Keratinocyte (primary cell): ENCODE results near the gene LRRTM2. TPM values are rescaled to one million over a fixed set of nuclear protein-coding genes. Genes with fewer than 3 reads are reported as not detected.

Source experiments
- DNase-seq: peaks from one replicate; pipeline ENCODE4 v3.0.0-alpha.2; 2011; ENCODE audit warnings: low read depth, missing footprints, low spot score
- FAIRE-seq: peaks from 2 replicates; lab custom pipeline; 2011; peaks lifted over from hg19 to GRCh38; lab: Jason Lieb, UNC
- H2AFZ ChIP-seq: 2 replicates; pipeline ENCODE4 v1.6.0; 2012; ENCODE audit warnings: low read length, control low read depth, inconsistent platforms; ENCODE audit not compliant: control insufficient read depth
- H3K27ac ChIP-seq: 2 replicates; pipeline ENCODE4 v1.5.1; 2011; ENCODE audit warnings: low read length; ENCODE audit not compliant: control insufficient read depth, insufficient read depth
- H3K27me3 ChIP-seq: 3 replicates; pipeline ENCODE4 v1.6.0; 2011; ENCODE audit warnings: low read length; ENCODE audit not compliant: control insufficient read depth, insufficient read depth; ENCODE audit errors: extremely low read depth
- H3K36me3 ChIP-seq, 2 experiments: 2 replicates in 1 of 2; 3 replicates in 1 of 2; pipeline ENCODE4 v1.5.1; 2011; ENCODE audit warnings: low read length in 2 of 2, mild to moderate bottlenecking in 1 of 2; ENCODE audit not compliant: control insufficient read depth in 2 of 2, insufficient read depth in 2 of 2; ENCODE audit errors: extremely low read depth in 1 of 2
- H3K4me1 ChIP-seq: 3 replicates; pipeline ENCODE4 v1.5.1; 2011; ENCODE audit warnings: low read length; ENCODE audit not compliant: control insufficient read depth, insufficient read depth; ENCODE audit errors: extremely low read depth
- H3K4me2 ChIP-seq: 3 replicates; pipeline ENCODE4 v1.6.0; 2011; ENCODE audit warnings: low read depth, low read length; ENCODE audit not compliant: control insufficient read depth, insufficient read depth; ENCODE audit errors: extremely low read depth
- H3K4me3 ChIP-seq, 3 experiments: fragments of 200-600 bp in 1 of 3; sonication (generic) in 1 of 3; 2 replicates in 2 of 3; 3 replicates in 1 of 3; pipeline ENCODE4 v1.5.1; 2011 to 2016; ENCODE audit warnings: low read length in 3 of 3, mild to moderate bottlenecking in 3 of 3, control low read depth in 2 of 3, inconsistent platforms in 1 of 3, low read depth in 1 of 3, mixed read lengths in 1 of 3, mixed run types in 1 of 3, moderate library complexity in 1 of 3; ENCODE audit not compliant: control insufficient read depth in 2 of 3, insufficient read depth in 2 of 3; ENCODE audit errors: extremely low read depth in 1 of 3
- H3K79me2 ChIP-seq: 2 replicates; pipeline ENCODE4 v1.6.0; 2012; ENCODE audit warnings: low read length; ENCODE audit not compliant: control insufficient read depth, insufficient read depth
- H3K9ac ChIP-seq: 3 replicates; pipeline ENCODE4 v1.6.0; 2011; ENCODE audit warnings: low read length; ENCODE audit not compliant: control insufficient read depth, insufficient read depth; ENCODE audit errors: extremely low read depth
- H3K9me1 ChIP-seq: 3 replicates; pipeline ENCODE4 v1.6.0; 2011; ENCODE audit warnings: low read length; ENCODE audit not compliant: control insufficient read depth, insufficient read depth; ENCODE audit errors: extremely low read depth
- H3K9me3 ChIP-seq: 2 replicates; pipeline ENCODE4 v1.5.1; 2012; ENCODE audit warnings: low read depth, low read length; ENCODE audit not compliant: control insufficient read depth
- H4K20me1 ChIP-seq: 3 replicates; pipeline ENCODE4 v1.6.0; 2011; ENCODE audit warnings: low read length; ENCODE audit not compliant: control insufficient read depth, insufficient read depth; ENCODE audit errors: extremely low read depth
- EZH2 ChIP-seq: IDR thresholded peaks from one replicate; pipeline ENCODE4 v1.6.1; 2012; ENCODE audit warnings: inconsistent platforms, mild to moderate bottlenecking, low read length, moderate library complexity
- dilution Hi-C: fragments of 300-500 bp; cut with MboI; formaldehyde crosslinking; loops from one replicate; pipeline ENCODE4 v1.7.0; 2020; ENCODE audit warnings: low sequenced_read_pairs; ENCODE audit not compliant: extremely low pct_ligation_motif_present
- polyA plus RNA-seq, 5 experiments: library from polyadenylated mRNA; depleted of rRNA in 3 of 5; stranded (reverse) in 3 of 5; stranded (forward) in 1 of 5; unstranded in 1 of 5; fragments of >200 nt; gene quantifications; 1 replicate in 1 of 5; 2 replicates in 3 of 5; 3 replicates in 1 of 5; pipeline versions ENCODE4 v1.2.1 to v1.2.3, GENCODE V29; 2011 to 2012; ENCODE audit warnings: missing spikeins in 2 of 5, low read depth in 1 of 5, low replicate concordance in 1 of 5
- TF ChIP-seq, protein P1 (sequence below), 3 experiments: IDR thresholded peaks in 1 of 3; conservative IDR thresholded peaks in 1 of 3; optimal IDR thresholded peaks in 1 of 3; 2 replicates in 2 of 3; 3 replicates in 1 of 3; pipeline versions ENCODE3 to v1.5.1; 2011; ENCODE audit warnings: low read length in 3 of 3, mild to moderate bottlenecking in 3 of 3, moderate library complexity in 2 of 3, control low read depth in 1 of 3, inconsistent platforms in 1 of 3; ENCODE audit not compliant: insufficient read depth in 2 of 3; ENCODE audit errors: extremely low read depth in 1 of 3

LRRTM2 gene
- polyA plus RNA-seq, 1 donor (not counting 4 experiments of a cell fraction or from before 2014, with no cell fraction given) = not detected

- H3K36me3 ChIP-seq = peaks cover 10 to 18% of the 10 kb centered on the region in 2 experiments
- TF ChIP-seq, protein P1, sequence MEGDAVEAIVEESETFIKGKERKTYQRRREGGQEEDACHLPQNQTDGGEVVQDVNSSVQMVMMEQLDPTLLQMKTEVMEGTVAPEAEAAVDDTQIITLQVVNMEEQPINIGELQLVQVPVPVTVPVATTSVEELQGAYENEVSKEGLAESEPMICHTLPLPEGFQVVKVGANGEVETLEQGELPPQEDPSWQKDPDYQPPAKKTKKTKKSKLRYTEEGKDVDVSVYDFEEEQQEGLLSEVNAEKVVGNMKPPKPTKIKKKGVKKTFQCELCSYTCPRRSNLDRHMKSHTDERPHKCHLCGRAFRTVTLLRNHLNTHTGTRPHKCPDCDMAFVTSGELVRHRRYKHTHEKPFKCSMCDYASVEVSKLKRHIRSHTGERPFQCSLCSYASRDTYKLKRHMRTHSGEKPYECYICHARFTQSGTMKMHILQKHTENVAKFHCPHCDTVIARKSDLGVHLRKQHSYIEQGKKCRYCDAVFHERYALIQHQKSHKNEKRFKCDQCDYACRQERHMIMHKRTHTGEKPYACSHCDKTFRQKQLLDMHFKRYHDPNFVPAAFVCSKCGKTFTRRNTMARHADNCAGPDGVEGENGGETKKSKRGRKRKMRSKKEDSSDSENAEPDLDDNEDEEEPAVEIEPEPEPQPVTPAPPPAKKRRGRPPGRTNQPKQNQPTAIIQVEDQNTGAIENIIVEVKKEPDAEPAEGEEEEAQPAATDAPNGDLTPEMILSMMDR (optimal IDR thresholded peaks at IDR 0.05 in 1 of 3, IDR thresholded peaks at IDR 0.05 in 1 of 3, conservative IDR thresholded peaks at IDR 0.05 in 1 of 3; ENCODE audit: extremely low read depth in 1 of 3, insufficient read depth in 2 of 3, low read length in 3 of 3) = no peak
- no peak for TF ChIP-seq EZH2
- H2AFZ ChIP-seq = no peak overlapping the region
- H3K4me3 ChIP-seq = no peak overlapping the region
- dilution Hi-C loops = no loop called here
- no peak for FAIRE-seq
- no peaks in the 10 kb centered on the region for H3K9me3 ChIP-seq
- H3K27me3 ChIP-seq = no peaks in the 10 kb centered on the region
- H3K4me2 ChIP-seq = no peak overlapping the region
- H4K20me1 ChIP-seq = no peaks in the 10 kb centered on the region
- peaks cover 2% of the 10 kb centered on the region for H3K79me2 ChIP-seq
- no peak for DNase-seq
- no peak overlapping the region for H3K9ac ChIP-seq
- H3K9me1 ChIP-seq = peaks cover 6% of the 10 kb centered on the region
- H3K27ac ChIP-seq = no peak overlapping the region
- H3K4me1 ChIP-seq = peaks cover 2% of the 10 kb centered on the region
Observed at GRCh38 chr5:138911441-138911840, 36.3 kb upstream of the LRRTM2 start.

GRCh38 chr5:138910546-138911185 lies 35.5 kb upstream of the LRRTM2 start:
- Histone ChIP-seq H3K79me2 (peaks cover 2% of the 10 kb centered on the region), H4K20me1 (no peaks in the 10 kb centered on the region), H3K9ac (no peak overlapping the region), H3K27ac (no peak overlapping the region), H3K36me3 (peaks cover 17 to 21% of the 10 kb centered on the region in 2 experiments), H3K4me1 (peaks cover 2% of the 10 kb centered on the region), H3K4me3 (no peak overlapping the region), H3K27me3 (no peaks in the 10 kb centered on the region), H3K9me1 (peaks cover 6% of the 10 kb centered on the region), H3K4me2 (no peak overlapping the region), H3K9me3 (no peaks in the 10 kb centered on the region), H2AFZ (no peak overlapping the region)
- TF ChIP-seq, protein P1 (optimal IDR thresholded peaks at IDR 0.05 in 1 of 3, IDR thresholded peaks at IDR 0.05 in 1 of 3, conservative IDR thresholded peaks at IDR 0.05 in 1 of 3; ENCODE audit: extremely low read depth in 1 of 3, insufficient read depth in 2 of 3, low read length in 3 of 3) = no peak
- TF ChIP-seq EZH2 = no peak
- dilution Hi-C loops = no loop called here
- FAIRE-seq (no peak), DNase-seq (no peak)
